Dendritic cell treated with granulocyte-macrophage colony-stimulating factor and Interleukin-4, amounts not matched to agents 40 ng/mL and 50 ng/mL, for 4 days (primary cell): Measurements from ENCODE around the gene PCSK5.

Experiments used
- H3K27ac Mint-ChIP-seq: one replicate; pipeline ENCODE4 v1.8.0; 2022; ENCODE audit warnings: mild to moderate bottlenecking, mixed read lengths
- H3K27me3 Mint-ChIP-seq: one replicate; pipeline ENCODE4 v1.8.0; 2022; ENCODE audit warnings: mild to moderate bottlenecking, mixed read lengths
- H3K36me3 Mint-ChIP-seq: one replicate; pipeline ENCODE4 v1.8.0; 2022; ENCODE audit warnings: low read depth, mixed read lengths
- H3K4me1 Mint-ChIP-seq: one replicate; pipeline ENCODE4 v1.8.0; 2022; ENCODE audit warnings: low read depth, mixed read lengths
- H3K4me3 Mint-ChIP-seq: one replicate; pipeline ENCODE4 v1.8.0; 2022; ENCODE audit warnings: mild to moderate bottlenecking, moderate library complexity, mixed read lengths
- H3K9me3 Mint-ChIP-seq: one replicate; pipeline ENCODE4 v1.8.0; 2022; ENCODE audit warnings: mixed read lengths
- intact Hi-C: fragments of 100-400 bp; cut with micrococcal nuclease; formaldehyde crosslinking; loops from one replicate; pipeline ENCODE4 v1.15.0; 2022

PCSK5 gene

DNA sequence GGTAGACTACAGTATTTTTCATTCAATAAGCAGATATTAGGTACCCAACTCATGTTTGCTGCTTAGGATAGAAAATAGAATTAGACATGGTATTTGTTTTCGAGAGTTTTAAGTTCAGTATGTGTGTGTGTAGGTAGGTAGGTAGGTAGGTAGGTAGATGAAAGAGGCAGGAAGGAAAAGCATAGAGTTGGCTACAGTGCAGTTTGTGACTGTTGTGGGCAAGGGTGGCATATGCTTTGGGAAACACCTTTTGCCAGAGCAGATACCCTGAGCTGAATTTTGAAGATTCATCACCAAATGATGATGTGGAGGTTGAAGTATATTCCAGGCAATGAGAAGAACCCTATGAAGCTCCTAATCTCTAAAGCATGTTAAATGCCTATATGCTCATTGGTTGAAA, 20.0 kb upstream of the PCSK5 start:
- H3K4me1 Mint-ChIP-seq, result peaks cover 43% of the 10 kb centered on the region
- no peaks in the 10 kb centered on the region for H3K36me3 Mint-ChIP-seq
- intact Hi-C loops, result no loop called here
- H3K27ac Mint-ChIP-seq, result no peak overlapping the region
- no peak overlapping the region for H3K4me3 Mint-ChIP-seq
- H3K9me3 Mint-ChIP-seq, result no peaks in the 10 kb centered on the region
- no peaks in the 10 kb centered on the region for H3K27me3 Mint-ChIP-seq

DNA sequence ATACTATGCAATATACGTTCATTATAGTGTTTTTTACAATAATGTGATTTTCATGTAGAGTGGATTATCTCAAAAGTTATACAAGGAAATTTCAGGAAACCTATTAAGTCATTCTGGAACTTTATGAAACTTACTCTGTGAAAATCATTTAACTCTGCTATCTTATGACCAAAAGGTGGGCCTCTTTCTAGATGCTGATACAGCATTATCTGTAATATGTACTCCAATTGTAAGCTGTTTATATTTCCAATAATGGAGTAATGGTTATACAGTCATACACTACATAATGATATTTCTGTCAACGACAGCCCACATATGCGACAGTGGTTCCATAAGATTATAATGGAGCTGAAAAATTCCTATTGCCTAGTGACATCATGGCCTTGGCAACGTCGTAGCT, 18.8 kb upstream of the PCSK5 start:
- H3K9me3 Mint-ChIP-seq, result no peaks in the 10 kb centered on the region
- H3K4me3 Mint-ChIP-seq, result no peak overlapping the region
- no peak overlapping the region for H3K27ac Mint-ChIP-seq
- H3K36me3 Mint-ChIP-seq, result no peaks in the 10 kb centered on the region
- intact Hi-C loops, result no loop called here
- peaks cover 43% of the 10 kb centered on the region for H3K4me1 Mint-ChIP-seq
- no peaks in the 10 kb centered on the region for H3K27me3 Mint-ChIP-seq

DNA sequence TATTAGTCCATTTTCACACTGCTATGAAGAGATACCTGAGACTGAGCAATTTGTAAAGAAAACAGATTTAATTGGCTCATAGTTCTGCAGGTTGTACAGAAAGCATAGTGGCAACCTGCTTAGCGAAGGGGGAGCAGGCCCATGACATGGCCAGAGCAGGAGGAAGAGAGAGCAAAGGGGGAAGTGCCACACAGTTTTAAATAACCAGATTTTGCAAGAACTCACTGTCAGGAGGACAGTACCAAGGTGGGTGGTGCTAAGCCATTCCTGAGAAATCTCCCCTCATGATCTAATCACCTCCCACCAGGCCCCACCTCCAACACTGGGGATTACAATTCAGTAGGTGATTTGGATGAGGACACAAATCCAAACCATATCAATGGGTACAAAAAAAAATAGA, 16.8 kb upstream of the PCSK5 start:
- Mint-ChIP-seq H3K27ac (peak overlapping the region; percentile 75), H3K36me3 (no peaks in the 10 kb centered on the region), H3K4me1 (peaks cover 32% of the 10 kb centered on the region), H3K9me3 (no peaks in the 10 kb centered on the region), H3K27me3 (no peaks in the 10 kb centered on the region), H3K4me3 (no peak overlapping the region)
- intact Hi-C loops, result no loop called here

DNA sequence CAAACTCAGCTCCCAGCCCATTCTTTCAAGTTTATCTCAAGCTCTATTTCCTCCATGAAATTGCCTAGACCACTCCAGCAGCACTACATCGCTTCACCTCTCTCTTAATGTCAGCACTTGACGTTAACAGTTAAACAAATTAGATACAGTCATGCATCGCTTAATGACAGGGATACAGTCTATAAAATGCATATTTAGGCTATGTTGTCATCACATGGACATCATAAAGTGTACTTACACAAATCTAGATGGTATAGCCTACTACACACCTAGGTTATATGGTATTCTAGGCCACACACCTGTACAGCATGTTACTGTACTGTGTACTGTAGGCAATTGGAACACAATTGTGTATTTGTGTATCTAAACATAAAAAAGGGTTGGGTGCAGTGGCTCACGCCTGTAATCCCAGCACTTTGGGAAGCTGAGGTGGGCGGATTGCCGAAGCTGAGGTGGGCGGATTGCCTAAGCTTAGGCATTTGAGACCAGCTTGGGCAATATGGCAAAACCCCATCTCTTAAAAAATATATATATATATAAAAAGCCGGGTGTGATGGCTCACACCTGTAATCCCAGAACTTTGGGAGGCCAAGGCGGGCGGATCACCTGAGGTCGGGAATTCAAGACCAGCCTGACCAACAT, 13.4 kb upstream of the PCSK5 start:
- Mint-ChIP-seq H3K4me3 (no peak overlapping the region), H3K36me3 (no peaks in the 10 kb centered on the region), H3K9me3 (no peaks in the 10 kb centered on the region), H3K4me1 (peaks cover 23% of the 10 kb centered on the region), H3K27me3 (no peaks in the 10 kb centered on the region), H3K27ac (no peak overlapping the region)
- intact Hi-C loops, result no loop called here

DNA sequence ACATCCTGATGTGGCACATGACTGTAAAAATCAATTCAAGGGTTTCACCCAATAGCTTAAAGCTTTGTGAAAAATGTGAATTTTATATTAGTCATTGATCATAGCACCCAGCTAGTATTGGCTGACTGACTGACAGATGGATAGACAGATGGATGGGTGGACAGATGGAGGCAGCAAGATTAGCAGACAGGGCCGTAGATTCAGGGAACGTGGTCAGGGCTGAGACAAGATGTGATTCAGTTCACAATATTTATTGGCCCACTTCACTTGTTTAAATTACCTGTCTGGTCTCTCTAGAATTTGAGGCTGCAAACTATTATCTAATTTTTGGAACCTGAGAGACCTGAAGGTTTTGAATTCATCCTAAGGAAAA, 12.0 kb upstream of the PCSK5 start:
- Mint-ChIP-seq H3K9me3 (no peaks in the 10 kb centered on the region), H3K36me3 (no peaks in the 10 kb centered on the region), H3K27ac (no peak overlapping the region), H3K27me3 (no peaks in the 10 kb centered on the region), H3K4me1 (peaks cover 14% of the 10 kb centered on the region), H3K4me3 (no peak overlapping the region)
- intact Hi-C loops, result no loop called here

DNA sequence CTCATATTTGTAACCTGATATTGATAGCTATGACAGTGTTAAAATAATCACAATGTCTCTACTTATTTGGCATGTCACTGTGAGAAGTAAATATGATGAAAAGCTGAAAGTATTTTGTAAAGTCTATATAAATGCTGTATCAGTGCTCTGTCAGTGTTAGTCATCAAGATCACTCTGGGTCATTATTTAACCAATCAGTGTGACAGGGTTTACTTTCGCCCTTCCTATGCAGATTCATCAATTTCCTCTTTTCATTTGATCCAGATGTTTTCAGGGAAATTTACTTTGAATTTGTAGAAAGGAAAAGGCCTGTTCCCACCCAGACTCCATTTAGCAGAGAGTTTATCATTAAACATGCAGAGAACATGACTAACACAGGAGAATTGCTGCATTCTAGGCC, 9.9 kb upstream of the PCSK5 start:
- Mint-ChIP-seq H3K27me3 (no peaks in the 10 kb centered on the region), H3K4me1 (peaks cover 15% of the 10 kb centered on the region), H3K36me3 (no peaks in the 10 kb centered on the region), H3K9me3 (no peaks in the 10 kb centered on the region), H3K27ac (no peak overlapping the region), H3K4me3 (no peak overlapping the region)
- intact Hi-C loops, result no loop called here

DNA sequence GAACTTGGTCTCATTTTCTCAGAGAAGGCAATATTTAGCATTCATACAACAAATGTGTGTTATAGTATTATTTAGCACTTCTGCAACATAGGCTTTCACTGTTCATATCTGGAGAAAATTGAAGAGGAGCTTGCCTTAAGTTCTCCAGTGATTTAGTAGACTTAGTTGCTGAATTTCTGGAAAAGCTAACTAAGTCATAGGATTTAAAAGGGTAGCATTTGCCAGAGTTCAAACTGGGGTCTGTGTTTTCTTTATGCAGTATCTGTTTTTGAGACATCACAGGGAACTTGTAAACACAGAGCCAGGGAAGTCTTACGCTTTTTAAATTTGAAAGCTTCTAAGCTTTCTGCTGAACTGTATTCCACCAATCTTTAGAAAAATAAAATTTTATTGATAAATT, 8.7 kb upstream of the PCSK5 start:
- intact Hi-C loops, result no loop called here
- no peaks in the 10 kb centered on the region for H3K27me3 Mint-ChIP-seq
- H3K9me3 Mint-ChIP-seq, result no peaks in the 10 kb centered on the region
- H3K4me3 Mint-ChIP-seq, result no peak overlapping the region
- no peaks in the 10 kb centered on the region for H3K36me3 Mint-ChIP-seq
- H3K4me1 Mint-ChIP-seq, result peaks cover 15% of the 10 kb centered on the region
- no peak overlapping the region for H3K27ac Mint-ChIP-seq

DNA sequence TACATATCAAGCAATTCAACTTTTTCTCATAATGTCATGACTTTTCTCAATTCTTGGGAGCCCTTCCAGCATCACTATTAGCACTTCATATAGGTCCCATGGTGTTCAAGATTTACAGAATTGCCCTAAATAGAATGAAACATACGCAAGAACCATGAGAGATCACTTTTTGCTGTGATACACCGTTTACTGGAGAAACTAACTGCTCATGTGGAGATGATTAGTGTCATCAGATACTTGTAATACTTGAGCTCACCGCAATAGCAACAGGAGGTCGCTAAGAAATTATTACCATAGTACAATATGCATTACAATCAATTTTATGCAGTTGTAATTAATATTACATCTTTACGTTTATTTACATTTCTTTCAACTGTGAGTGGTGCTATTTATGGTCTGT, 4.8 kb upstream of the PCSK5 start:
- H3K4me1 Mint-ChIP-seq, result peaks cover 22% of the 10 kb centered on the region
- H3K27ac Mint-ChIP-seq, result no peak overlapping the region
- peaks cover 5% of the 10 kb centered on the region for H3K36me3 Mint-ChIP-seq
- no peak overlapping the region for H3K4me3 Mint-ChIP-seq
- intact Hi-C loops, result no loop called here
- no peaks in the 10 kb centered on the region for H3K9me3 Mint-ChIP-seq
- H3K27me3 Mint-ChIP-seq, result no peaks in the 10 kb centered on the region

DNA sequence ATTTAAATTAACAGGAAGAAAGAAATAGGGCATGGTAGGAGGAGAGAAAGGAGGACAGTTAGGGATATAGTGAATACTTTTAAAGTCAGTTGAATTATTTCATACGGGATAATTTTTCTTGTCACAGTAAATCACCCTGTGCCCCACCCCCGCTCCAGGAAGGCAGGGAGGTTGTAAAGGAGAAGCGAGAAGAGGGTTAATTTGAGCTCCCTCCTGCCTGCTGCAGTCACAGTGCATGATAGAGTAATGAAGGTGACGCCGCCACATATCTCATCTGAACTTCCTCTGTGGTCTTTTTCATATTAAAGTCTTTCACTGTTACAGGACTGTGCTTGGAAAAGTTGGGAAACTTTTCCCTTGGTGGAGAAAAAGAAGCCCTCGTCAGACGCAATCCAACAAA, 896 bp upstream of the PCSK5 start:
- peak overlapping the region; percentile 87 for H3K27ac Mint-ChIP-seq

DNA sequence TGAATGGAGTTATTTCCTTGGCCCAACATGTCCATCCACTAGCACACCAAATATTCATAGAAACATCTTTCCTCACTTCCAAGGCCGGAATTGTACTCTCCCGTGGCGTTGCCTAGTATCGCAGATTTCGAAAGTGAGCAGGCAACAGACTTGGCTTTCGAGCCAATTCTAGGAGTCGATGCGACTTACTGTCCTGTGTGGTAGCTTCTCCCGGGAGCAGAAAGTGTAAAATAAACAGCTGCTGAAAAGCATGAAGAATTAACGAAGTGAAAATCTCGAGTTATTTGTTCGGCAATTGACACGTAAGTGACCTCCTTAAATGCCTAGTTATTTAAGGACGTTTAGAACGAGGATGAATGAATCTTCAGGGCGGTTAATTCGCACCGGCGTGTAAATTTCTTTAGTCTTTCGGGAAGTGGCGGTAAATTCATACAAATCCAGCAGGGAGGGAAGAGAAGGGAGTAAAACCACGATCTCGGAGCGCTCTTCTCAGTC, 449 bp upstream of the PCSK5 start:
- Mint-ChIP-seq H3K4me3 (peak overlapping the region; percentile 93), H3K27ac (peak overlapping the region; percentile 87), H3K36me3 (peaks cover 23% of the 10 kb centered on the region), H3K9me3 (no peaks in the 10 kb centered on the region), H3K4me1 (peaks cover 43% of the 10 kb centered on the region), H3K27me3 (peaks cover 13% of the 10 kb centered on the region)
- intact Hi-C loops, result no loop called here

More for the DNA sequence above, 896 bp upstream of the PCSK5 start:
- Mint-ChIP-seq H3K4me3 (peak overlapping the region; percentile 93), H3K4me1 (peaks cover 47% of the 10 kb centered on the region), H3K36me3 (peaks cover 23% of the 10 kb centered on the region), H3K27me3 (peaks cover 13% of the 10 kb centered on the region), H3K9me3 (no peaks in the 10 kb centered on the region)
- intact Hi-C loops, result no loop called here

DNA sequence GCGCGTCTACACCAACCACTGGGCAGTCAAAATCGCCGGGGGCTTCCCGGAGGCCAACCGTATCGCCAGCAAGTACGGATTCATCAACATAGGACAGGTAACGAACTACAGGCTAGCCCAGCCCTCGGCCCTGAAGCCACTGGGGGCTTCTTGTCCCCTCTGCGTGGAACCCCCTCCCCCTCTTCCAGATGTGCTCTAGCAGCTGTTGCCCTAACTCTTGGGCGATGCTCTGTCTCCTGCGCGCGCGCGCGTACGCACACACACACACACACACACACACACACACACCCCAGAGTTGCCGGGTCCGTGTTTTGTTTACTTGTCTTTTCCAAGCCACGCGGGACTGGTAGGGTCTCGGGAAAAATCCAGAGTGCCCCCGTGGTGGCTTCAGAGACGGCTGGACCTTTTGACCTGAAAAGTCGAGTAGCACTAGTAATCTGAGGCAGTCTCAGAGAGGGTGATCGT, 836 bp downstream of the PCSK5 start:
- Mint-ChIP-seq H3K27ac (peak overlapping the region; percentile 87), H3K27me3 (peaks cover 13% of the 10 kb centered on the region)
- intact Hi-C loops, result no loop called here

DNA sequence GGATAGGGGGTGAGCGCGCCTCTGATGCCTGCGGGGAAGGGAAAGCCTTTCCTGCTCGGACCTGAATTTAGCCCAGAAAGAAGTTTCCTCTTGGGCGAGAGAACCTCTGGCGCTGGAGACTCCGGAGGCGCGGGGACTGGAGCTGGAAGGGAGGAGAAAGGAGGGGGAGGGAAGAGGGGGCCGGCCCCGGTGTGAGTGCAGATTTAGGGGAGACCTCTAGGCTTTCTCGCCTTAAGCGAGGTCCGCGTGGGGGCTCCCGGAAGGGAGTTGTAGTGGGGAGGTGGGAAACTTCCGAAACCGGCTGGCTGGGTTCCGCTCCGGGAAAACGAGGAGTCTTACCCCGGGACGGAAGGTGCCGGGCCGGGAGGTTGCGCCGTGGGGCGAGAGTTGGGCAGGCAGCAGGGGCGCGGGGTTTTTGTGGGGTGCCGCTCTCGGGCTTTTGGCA, 1.3 kb downstream of the PCSK5 start:
- peaks cover 13% of the 10 kb centered on the region for H3K27me3 Mint-ChIP-seq
- intact Hi-C loops, result no loop called here
- peaks cover 23% of the 10 kb centered on the region for H3K36me3 Mint-ChIP-seq
- H3K4me1 Mint-ChIP-seq, result peaks cover 45% of the 10 kb centered on the region
- no peaks in the 10 kb centered on the region for H3K9me3 Mint-ChIP-seq
- H3K27ac Mint-ChIP-seq, result peak overlapping the region; percentile 87
- peak overlapping the region; percentile 93 for H3K4me3 Mint-ChIP-seq

More for the DNA sequence above, 836 bp downstream of the PCSK5 start:
- peak overlapping the region; percentile 93 for H3K4me3 Mint-ChIP-seq
- H3K9me3 Mint-ChIP-seq, result no peaks in the 10 kb centered on the region
- H3K4me1 Mint-ChIP-seq, result peaks cover 45% of the 10 kb centered on the region
- H3K36me3 Mint-ChIP-seq, result peaks cover 23% of the 10 kb centered on the region

DNA sequence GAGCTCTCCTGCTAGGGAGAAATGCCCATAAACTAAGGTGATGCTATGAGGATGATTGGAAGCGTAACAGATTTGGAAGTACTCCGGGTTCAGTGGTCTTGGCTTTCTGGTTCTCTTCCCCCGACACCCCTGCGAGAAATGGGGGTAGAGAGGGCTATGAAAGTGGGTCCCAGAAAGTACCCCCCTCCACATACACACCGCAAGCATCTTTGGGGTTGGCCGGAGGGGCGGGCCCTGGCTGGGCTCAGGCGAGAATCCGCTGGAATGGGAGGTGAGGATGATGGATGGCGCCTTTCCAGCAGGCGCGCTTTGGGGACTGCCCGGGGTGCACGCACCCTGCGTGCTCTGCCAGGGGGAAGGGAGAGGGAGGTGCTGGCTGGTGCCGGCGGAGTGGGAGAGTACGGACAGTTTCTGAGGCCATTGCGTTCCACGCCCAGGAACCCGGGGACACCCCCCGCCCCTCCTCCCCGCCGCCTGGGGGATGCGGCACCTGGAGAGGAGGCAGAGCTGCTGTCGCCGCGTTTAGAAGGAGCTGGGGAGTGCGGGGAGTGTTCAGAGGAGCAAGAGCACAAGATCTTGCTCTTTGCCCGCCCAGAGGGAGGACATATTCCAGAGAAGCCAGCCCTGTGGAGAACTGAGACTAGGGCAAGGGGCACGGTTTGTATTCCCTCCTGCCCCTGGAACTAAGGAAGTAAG, 1.9 kb downstream of the PCSK5 start:
- Mint-ChIP-seq H3K4me3 (peak overlapping the region; percentile 93), H3K36me3 (peaks cover 23% of the 10 kb centered on the region), H3K4me1 (peaks cover 45% of the 10 kb centered on the region), H3K27me3 (peaks cover 13% of the 10 kb centered on the region), H3K9me3 (no peaks in the 10 kb centered on the region), H3K27ac (peak overlapping the region; percentile 87)
- intact Hi-C loops, result no loop called here

DNA sequence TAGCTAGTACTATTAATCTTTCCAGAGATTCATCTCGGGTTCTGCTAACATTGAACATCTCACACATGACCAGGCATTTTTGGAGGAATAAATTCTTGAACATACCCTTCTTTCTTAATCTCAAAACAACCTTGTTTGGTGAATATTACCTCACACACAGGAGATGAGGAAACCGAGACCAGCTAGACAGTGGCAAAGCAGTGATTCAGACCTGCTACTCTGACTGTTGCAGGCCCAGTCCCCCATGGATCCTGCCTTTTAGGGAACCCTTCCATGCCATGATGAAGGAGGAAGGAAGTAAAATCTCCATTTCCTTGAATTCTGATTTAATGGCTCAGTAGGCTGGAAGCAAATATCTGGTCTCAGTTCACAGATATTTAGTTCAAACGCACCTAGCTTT, 2.6 kb downstream of the PCSK5 start:
- Mint-ChIP-seq H3K27me3 (peaks cover 13% of the 10 kb centered on the region), H3K4me3 (peak overlapping the region; percentile 93), H3K9me3 (no peaks in the 10 kb centered on the region), H3K36me3 (peaks cover 23% of the 10 kb centered on the region), H3K4me1 (peaks cover 43% of the 10 kb centered on the region), H3K27ac (no peak overlapping the region)
- intact Hi-C loops, result no loop called here
